Activated T-cell treated with anti-CD3 and anti-CD28 coated beads, Interleukin-2, amount 50 U/mL, for 24 hours (primary cell): ENCODE measurements around the gene BNC2.

Experiments
- DNase-seq: peaks from one replicate; pipeline ENCODE4 v3.0.0-alpha.2; 2020
- H3K27ac Mint-ChIP-seq: 2 replicates; pipeline ENCODE4 v1.8.0; 2020; ENCODE audit warnings: mild to moderate bottlenecking, mixed read lengths
- H3K27me3 Mint-ChIP-seq: 2 replicates; pipeline ENCODE4 v1.8.0; 2020; ENCODE audit warnings: mixed read lengths
- H3K36me3 Mint-ChIP-seq: 2 replicates; pipeline ENCODE4 v1.8.0; 2020; ENCODE audit warnings: low read depth, mixed read lengths
- H3K4me1 Mint-ChIP-seq: 2 replicates; pipeline ENCODE4 v1.8.0; 2020; ENCODE audit warnings: low read depth, mixed read lengths
- H3K4me3 Mint-ChIP-seq: 2 replicates; pipeline ENCODE4 v1.8.0; 2020; ENCODE audit warnings: mild to moderate bottlenecking, moderate library complexity, mixed read lengths
- H3K9me3 Mint-ChIP-seq: 2 replicates; pipeline ENCODE4 v1.8.0; 2020; ENCODE audit warnings: mixed read lengths

Gene BNC2

GRCh38 chr9:16710888-16711287 lies 159.6 kb downstream of the BNC2 start:
- no peaks in the 10 kb centered on the region for H3K36me3 Mint-ChIP-seq
- peaks cover 6% of the 10 kb centered on the region for H3K9me3 Mint-ChIP-seq
- H3K4me3 Mint-ChIP-seq, result no peak overlapping the region
- no peak overlapping the region for H3K27ac Mint-ChIP-seq
- DNase-seq, result no peak
- no peaks in the 10 kb centered on the region for H3K27me3 Mint-ChIP-seq
- H3K4me1 Mint-ChIP-seq, result no peaks in the 10 kb centered on the region

GRCh38 chr9:16709924-16710323 lies 160.5 kb downstream of the BNC2 start:
- Mint-ChIP-seq H3K4me3 (no peak overlapping the region), H3K36me3 (no peaks in the 10 kb centered on the region), H3K27me3 (no peaks in the 10 kb centered on the region), H3K27ac (no peak overlapping the region), H3K9me3 (peaks cover 6% of the 10 kb centered on the region), H3K4me1 (no peaks in the 10 kb centered on the region)
- DNase-seq, result no peak

- Mint-ChIP-seq H3K4me3 (no peak overlapping the region), H3K36me3 (no peaks in the 10 kb centered on the region), H3K27ac (no peak overlapping the region), H3K27me3 (no peaks in the 10 kb centered on the region), H3K4me1 (no peaks in the 10 kb centered on the region), H3K9me3 (peaks cover 6% of the 10 kb centered on the region)
- DNase-seq, result no peak
Observed at GRCh38 chr9:16708656-16709435, 161.6 kb downstream of the BNC2 start.

GRCh38 chr9:16705111-16705604 lies 165.3 kb downstream of the BNC2 start:
- no peaks in the 10 kb centered on the region for H3K36me3 Mint-ChIP-seq
- no peaks in the 10 kb centered on the region for H3K4me1 Mint-ChIP-seq
- H3K27me3 Mint-ChIP-seq, result no peaks in the 10 kb centered on the region
- DNase-seq, result no peak
- no peak overlapping the region for H3K4me3 Mint-ChIP-seq
- no peak overlapping the region for H3K27ac Mint-ChIP-seq
- peaks cover 6% of the 10 kb centered on the region for H3K9me3 Mint-ChIP-seq

GRCh38 chr9:16704116-16705110 lies 166.1 kb downstream of the BNC2 start:
- H3K27me3 Mint-ChIP-seq, result no peaks in the 10 kb centered on the region
- H3K4me3 Mint-ChIP-seq, result no peak overlapping the region
- no peak for DNase-seq
- no peak overlapping the region for H3K27ac Mint-ChIP-seq
- H3K4me1 Mint-ChIP-seq, result no peaks in the 10 kb centered on the region
- H3K9me3 Mint-ChIP-seq, result peaks cover 6% of the 10 kb centered on the region
- H3K36me3 Mint-ChIP-seq, result no peaks in the 10 kb centered on the region

GRCh38 chr9:16701347-16701746 lies 169.1 kb downstream of the BNC2 start:
- no peak overlapping the region for H3K4me3 Mint-ChIP-seq
- no peak for DNase-seq
- H3K4me1 Mint-ChIP-seq, result no peaks in the 10 kb centered on the region
- no peaks in the 10 kb centered on the region for H3K27me3 Mint-ChIP-seq
- H3K9me3 Mint-ChIP-seq, result no peaks in the 10 kb centered on the region
- H3K27ac Mint-ChIP-seq, result no peak overlapping the region
- no peaks in the 10 kb centered on the region for H3K36me3 Mint-ChIP-seq

GRCh38 chr9:16693616-16694015 lies 176.9 kb downstream of the BNC2 start:
- Mint-ChIP-seq H3K36me3 (no peaks in the 10 kb centered on the region), H3K9me3 (peaks cover 4% of the 10 kb centered on the region), H3K4me1 (no peaks in the 10 kb centered on the region), H3K27me3 (no peaks in the 10 kb centered on the region), H3K27ac (no peak overlapping the region), H3K4me3 (no peak overlapping the region)
- DNase-seq, result no peak

GRCh38 chr9:16690628-16691027 lies 179.8 kb downstream of the BNC2 start:
- no peak overlapping the region for H3K27ac Mint-ChIP-seq
- H3K9me3 Mint-ChIP-seq, result peaks cover 4% of the 10 kb centered on the region
- no peaks in the 10 kb centered on the region for H3K36me3 Mint-ChIP-seq
- no peak overlapping the region for H3K4me3 Mint-ChIP-seq
- no peaks in the 10 kb centered on the region for H3K4me1 Mint-ChIP-seq
- H3K27me3 Mint-ChIP-seq, result no peaks in the 10 kb centered on the region
- no peak for DNase-seq

- DNase-seq, result no peak
- peaks cover 4% of the 10 kb centered on the region for H3K9me3 Mint-ChIP-seq
Observed at GRCh38 chr9:16690205-16690604, 180.3 kb downstream of the BNC2 start.

GRCh38 chr9:16689351-16689938 lies 181.0 kb downstream of the BNC2 start:
- no peaks in the 10 kb centered on the region for H3K4me1 Mint-ChIP-seq
- H3K4me3 Mint-ChIP-seq, result no peak overlapping the region
- DNase-seq, result no peak
- H3K27ac Mint-ChIP-seq, result no peak overlapping the region
- H3K27me3 Mint-ChIP-seq, result no peaks in the 10 kb centered on the region
- H3K36me3 Mint-ChIP-seq, result no peaks in the 10 kb centered on the region
- peaks cover 4% of the 10 kb centered on the region for H3K9me3 Mint-ChIP-seq

More at GRCh38 chr9:16690205-16690604, 180.3 kb downstream of the BNC2 start:
- no peaks in the 10 kb centered on the region for H3K27me3 Mint-ChIP-seq
- no peak overlapping the region for H3K4me3 Mint-ChIP-seq
- H3K36me3 Mint-ChIP-seq, result no peaks in the 10 kb centered on the region
- H3K27ac Mint-ChIP-seq, result no peak overlapping the region
- H3K4me1 Mint-ChIP-seq, result no peaks in the 10 kb centered on the region

- Mint-ChIP-seq H3K4me3 (no peak overlapping the region), H3K36me3 (no peaks in the 10 kb centered on the region), H3K9me3 (peaks cover 4% of the 10 kb centered on the region), H3K27me3 (no peaks in the 10 kb centered on the region), H3K4me1 (no peaks in the 10 kb centered on the region), H3K27ac (no peak overlapping the region)
- no peak for DNase-seq
Observed at GRCh38 chr9:16688814-16689213, 181.7 kb downstream of the BNC2 start.

- DNase-seq, result no peak
- Mint-ChIP-seq H3K4me3 (no peak overlapping the region), H3K36me3 (no peaks in the 10 kb centered on the region), H3K27ac (no peak overlapping the region), H3K27me3 (no peaks in the 10 kb centered on the region), H3K4me1 (no peaks in the 10 kb centered on the region), H3K9me3 (peaks cover 4% of the 10 kb centered on the region)
Observed at GRCh38 chr9:16687678-16688369, 182.6 kb downstream of the BNC2 start.

- no peaks in the 10 kb centered on the region for H3K27me3 Mint-ChIP-seq
- DNase-seq, result no peak
- H3K9me3 Mint-ChIP-seq, result no peaks in the 10 kb centered on the region
- no peaks in the 10 kb centered on the region for H3K36me3 Mint-ChIP-seq
- no peak overlapping the region for H3K27ac Mint-ChIP-seq
- H3K4me3 Mint-ChIP-seq, result no peak overlapping the region
- H3K4me1 Mint-ChIP-seq, result no peaks in the 10 kb centered on the region
Observed at GRCh38 chr9:16683326-16683725, 187.1 kb downstream of the BNC2 start.

- no peak overlapping the region for H3K4me3 Mint-ChIP-seq
- no peaks in the 10 kb centered on the region for H3K36me3 Mint-ChIP-seq
- no peaks in the 10 kb centered on the region for H3K27me3 Mint-ChIP-seq
- no peaks in the 10 kb centered on the region for H3K4me1 Mint-ChIP-seq
- no peaks in the 10 kb centered on the region for H3K9me3 Mint-ChIP-seq
- H3K27ac Mint-ChIP-seq, result no peak overlapping the region
- no peak for DNase-seq
Observed at GRCh38 chr9:16682273-16682672, 188.2 kb downstream of the BNC2 start.
